ENCODE data around the gene RBL1. TPM values are rescaled to one million over a fixed set of nuclear protein-coding genes. Genes with fewer than 3 reads are reported as not detected.
"Not testable (repeated sequence)": the region's sequence is repeated elsewhere in the genome, so short reads cannot be mapped to it uniquely, and the experiment has no call there.

The RBL1 gene
- total RNA-seq, 4 donors from 2014 or later: 8.0 to 30.6 (median 12.3) TPM

DNA sequence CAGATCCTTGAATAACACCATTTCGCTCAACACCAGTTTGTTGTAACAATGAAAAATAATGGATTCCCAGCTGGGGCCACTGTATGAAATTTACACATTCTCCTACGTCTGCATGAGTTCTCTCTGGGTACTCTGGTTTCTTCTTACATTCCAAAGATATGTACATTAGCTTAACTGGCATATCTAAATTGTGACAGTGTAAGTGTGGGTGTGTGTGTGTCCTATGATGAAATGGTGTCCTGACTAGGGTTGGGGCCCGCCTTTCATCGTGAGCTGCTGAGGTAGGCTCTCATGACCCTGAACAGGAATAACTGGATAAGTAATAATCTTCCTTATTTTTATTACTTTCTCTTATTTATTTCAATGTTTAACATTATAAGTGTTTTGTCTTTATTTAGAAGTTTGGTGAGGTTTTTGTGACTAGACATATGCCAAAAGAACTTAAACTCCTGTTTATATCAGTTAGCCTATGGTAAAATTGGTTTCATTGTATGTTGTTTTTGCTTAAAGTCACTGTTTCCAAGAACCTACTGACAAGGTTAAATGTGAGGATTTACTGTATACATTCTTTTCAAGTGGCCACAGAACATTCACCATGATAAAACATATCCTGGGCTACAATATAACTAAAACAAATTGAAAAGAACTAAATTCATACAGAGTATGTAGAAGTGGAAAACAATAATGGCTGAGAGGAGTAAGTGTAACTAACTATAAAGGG lies 42.4 kb downstream of the RBL1 start:
- H3K4me3 ChIP-seq: no peak overlapping the region
- no peaks in the 10 kb centered on the region for H3K27me3 ChIP-seq
- DNase-seq (ENCODE audit: low spot score in 2 of 2): no peak
- no peak overlapping the region for H3K27ac ChIP-seq
- WGBS, 2 donors: 94 to 95% methylated on average over 4 of the region's 4 CpGs
- H3K36me3 ChIP-seq: peaks cover 2 to 79% (median 17%) of the 10 kb centered on the region in 3 donors
- no peaks in the 10 kb centered on the region for H3K4me1 ChIP-seq
- TF ChIP-seq, protein P1, sequence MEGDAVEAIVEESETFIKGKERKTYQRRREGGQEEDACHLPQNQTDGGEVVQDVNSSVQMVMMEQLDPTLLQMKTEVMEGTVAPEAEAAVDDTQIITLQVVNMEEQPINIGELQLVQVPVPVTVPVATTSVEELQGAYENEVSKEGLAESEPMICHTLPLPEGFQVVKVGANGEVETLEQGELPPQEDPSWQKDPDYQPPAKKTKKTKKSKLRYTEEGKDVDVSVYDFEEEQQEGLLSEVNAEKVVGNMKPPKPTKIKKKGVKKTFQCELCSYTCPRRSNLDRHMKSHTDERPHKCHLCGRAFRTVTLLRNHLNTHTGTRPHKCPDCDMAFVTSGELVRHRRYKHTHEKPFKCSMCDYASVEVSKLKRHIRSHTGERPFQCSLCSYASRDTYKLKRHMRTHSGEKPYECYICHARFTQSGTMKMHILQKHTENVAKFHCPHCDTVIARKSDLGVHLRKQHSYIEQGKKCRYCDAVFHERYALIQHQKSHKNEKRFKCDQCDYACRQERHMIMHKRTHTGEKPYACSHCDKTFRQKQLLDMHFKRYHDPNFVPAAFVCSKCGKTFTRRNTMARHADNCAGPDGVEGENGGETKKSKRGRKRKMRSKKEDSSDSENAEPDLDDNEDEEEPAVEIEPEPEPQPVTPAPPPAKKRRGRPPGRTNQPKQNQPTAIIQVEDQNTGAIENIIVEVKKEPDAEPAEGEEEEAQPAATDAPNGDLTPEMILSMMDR (IDR thresholded peaks at IDR 0.05): no peak
- TF ChIP-seq EP300 (IDR thresholded peaks at IDR 0.05) (no peak), POLR2A (IDR thresholded peaks at IDR 0.05) (no peak)
- no peaks in the 10 kb centered on the region for H3K9me3 ChIP-seq

DNA sequence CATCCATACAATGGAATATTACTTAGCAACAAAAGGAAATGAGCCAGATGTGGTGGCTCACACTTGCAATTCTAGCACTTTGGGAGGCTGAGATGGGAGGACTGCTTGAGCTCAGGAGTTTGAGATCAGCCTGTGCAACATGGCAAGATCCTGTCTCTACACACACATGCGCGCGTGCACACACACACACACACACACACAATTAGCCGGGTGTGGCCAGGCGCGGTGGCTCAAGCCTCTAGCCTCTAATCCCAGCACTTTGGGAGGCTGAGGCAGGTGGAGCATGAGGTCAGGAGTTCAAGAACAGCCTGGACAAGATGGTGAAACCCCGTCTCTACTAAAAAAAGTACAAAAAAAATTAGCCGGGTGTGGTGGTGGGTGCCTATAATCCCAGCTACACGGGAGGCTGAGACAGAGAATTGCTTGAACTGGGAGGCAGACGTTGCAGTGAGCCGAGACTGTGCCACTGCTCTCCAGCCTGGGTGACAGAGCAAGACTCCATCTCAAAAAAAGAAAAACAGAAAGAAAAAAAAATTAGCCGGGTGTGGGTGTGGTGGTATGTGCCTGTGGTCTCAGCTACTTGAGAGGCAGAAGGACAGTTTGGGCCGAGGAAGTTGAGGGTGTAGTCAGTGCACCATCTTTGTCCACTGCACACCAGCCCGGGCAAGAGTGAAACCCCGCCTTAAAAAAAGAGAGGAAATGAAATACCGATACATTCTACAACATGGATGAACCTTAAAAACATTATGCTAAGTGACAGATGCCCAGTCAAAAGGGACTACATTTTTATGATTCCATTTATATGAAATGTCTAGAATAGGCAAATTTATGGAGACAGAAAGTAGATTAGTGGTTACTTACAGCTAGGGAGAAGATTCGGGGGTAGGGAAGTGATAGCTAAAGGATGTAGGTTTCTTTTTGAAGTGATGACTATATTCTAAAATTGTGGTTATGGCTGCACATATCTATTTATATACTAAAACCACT lies 52.5 kb downstream of the RBL1 start:
- TF ChIP-seq POLR2A (IDR thresholded peaks at IDR 0.05): no peak
- TF ChIP-seq, protein P1 (IDR thresholded peaks at IDR 0.05): no peak
- Histone ChIP-seq H3K36me3 (peaks cover 0 to 82% (median 2%) of the 10 kb centered on the region in 3 donors), H3K4me3 (peak overlapping the region in 1 of 4 donors; percentile 8), H3K27me3 (no peaks in the 10 kb centered on the region), H3K9me3 (no peaks in the 10 kb centered on the region), H3K4me1 (no peaks in the 10 kb centered on the region), H3K27ac (peak overlapping the region in 1 of 4 donors; percentile 30)
- no peak for DNase-seq (ENCODE audit: low spot score in 2 of 2)
- 92 to 94% methylated on average over 17 of the region's 17 CpGs for WGBS, 2 donors

DNA sequence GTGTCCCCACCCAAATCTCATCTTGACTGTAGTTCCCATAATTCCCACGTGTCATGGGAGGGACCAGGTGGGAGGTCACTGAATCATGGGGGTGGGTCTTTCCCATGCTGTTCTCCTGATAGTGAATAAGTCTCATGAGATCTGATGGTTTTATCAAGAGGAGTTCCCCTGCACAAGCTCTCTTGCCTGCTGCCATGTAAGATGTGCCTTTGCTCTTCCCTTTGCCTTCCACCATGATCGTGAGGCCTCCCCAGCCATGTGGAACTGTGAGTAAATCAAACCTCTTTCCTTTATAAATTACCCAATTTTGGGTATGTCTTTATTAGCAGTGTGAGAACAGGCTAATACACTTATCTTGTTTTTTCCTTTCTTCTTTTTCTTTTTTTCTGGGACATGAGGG lies 56.4 kb downstream of the RBL1 start:
- H3K9me3 ChIP-seq; H3K4me1 ChIP-seq; DNase-seq (ENCODE audit: low spot score in 2 of 2); H3K27ac ChIP-seq; H3K27me3 ChIP-seq; H3K4me3 ChIP-seq: not testable (repeated sequence)
- WGBS, 2 donors: 92 to 100% methylated on average over 2 of the region's 2 CpGs
- peaks cover 0 to 72% (median 2%) of the 10 kb centered on the region in 3 donors for H3K36me3 ChIP-seq

DNA sequence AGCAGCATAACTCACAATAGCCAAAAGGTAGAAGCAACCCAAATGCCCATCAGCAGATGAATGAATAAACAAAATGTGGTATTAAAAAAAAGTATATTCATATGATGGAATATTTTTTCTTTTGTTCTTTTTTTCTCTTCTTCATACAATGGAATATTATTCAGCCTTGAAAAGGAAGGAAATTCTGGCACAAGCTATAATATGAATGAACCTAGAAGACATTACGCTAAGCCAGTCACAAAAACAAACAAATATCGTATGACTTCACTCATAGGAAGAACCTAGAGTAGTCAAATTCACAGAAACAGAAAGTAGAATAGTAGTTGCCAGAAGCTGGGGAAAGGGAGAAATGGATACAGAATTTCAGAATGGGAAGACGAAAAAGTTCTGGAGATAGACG lies 63.7 kb downstream of the RBL1 start:
- DNase-seq (ENCODE audit: low spot score in 2 of 2): no peak
- Histone ChIP-seq H3K4me3 (no peak overlapping the region), H3K36me3 (peaks cover 0 to 83% (median 3%) of the 10 kb centered on the region in 3 donors), H3K4me1 (no peaks in the 10 kb centered on the region), H3K9me3 (peaks cover 0 to 6% (median 0%) of the 10 kb centered on the region in 4 donors), H3K27me3 (no peaks in the 10 kb centered on the region), H3K27ac (no peak overlapping the region)
- TF ChIP-seq POLR2A (IDR thresholded peaks at IDR 0.05): no peak
- TF ChIP-seq, protein P1 (IDR thresholded peaks at IDR 0.05): no peak
- no peak for TF ChIP-seq EP300 (IDR thresholded peaks at IDR 0.05)
- WGBS, 2 donors: 90 to 93% methylated on average over 4 of the region's 4 CpGs

DNA sequence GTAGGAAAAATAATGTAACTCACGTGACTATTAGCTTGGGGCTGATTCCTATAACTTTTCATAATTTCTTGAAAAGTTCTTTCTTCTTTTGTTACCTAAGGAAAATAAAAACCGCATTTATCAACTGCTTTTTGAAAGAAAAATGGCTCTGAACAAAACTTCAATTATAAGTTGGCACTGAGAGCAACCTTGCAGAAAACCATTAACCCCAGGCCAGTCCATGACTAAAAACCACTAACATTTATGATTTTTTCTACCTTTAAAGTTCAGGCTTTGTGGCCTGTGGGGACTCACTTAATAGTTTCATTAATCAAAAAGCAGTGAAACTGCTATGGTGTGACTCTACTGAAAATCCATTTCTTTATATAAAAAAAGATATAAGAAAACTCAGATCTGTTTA lies 75.2 kb downstream of the RBL1 start:
- no peak overlapping the region for H3K4me3 ChIP-seq
- peaks cover 0 to 52% (median 0%) of the 10 kb centered on the region in 3 donors for H3K36me3 ChIP-seq
- H3K9me3 ChIP-seq: no peaks in the 10 kb centered on the region
- 51 to 61% methylated on average over 2 of the region's 2 CpGs for WGBS, 2 donors
- H3K27ac ChIP-seq: no peak overlapping the region
- TF ChIP-seq EP300 (IDR thresholded peaks at IDR 0.05) (no peak), POLR2A (IDR thresholded peaks at IDR 0.05) (no peak)
- TF ChIP-seq, protein P1 (IDR thresholded peaks at IDR 0.05): no peak
- no peak for DNase-seq (ENCODE audit: low spot score in 2 of 2)
- H3K4me1 ChIP-seq: no peaks in the 10 kb centered on the region
- H3K27me3 ChIP-seq: no peaks in the 10 kb centered on the region

DNA sequence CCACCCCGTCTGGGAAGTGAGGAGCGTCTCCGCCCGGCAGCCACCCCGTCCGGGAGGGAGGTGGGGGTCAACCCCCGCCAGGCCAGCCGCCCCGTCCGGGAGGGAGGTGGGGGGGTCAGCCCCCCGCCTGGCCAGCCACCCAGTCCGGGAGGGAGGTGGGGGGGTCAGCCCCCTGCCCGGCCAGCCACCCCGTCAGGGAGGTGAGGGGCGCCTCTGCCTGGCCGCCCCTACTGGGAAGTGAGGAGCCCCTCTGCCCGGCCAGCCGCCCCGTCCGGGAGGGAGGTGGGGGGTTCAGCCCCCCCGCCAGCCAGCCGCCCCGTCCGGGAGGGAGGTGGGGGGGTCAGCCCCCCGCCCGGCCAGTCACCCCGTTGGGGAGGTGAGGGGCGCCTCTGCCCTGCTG lies 83.2 kb downstream of the RBL1 start:
- not testable (repeated sequence) for H3K4me3 ChIP-seq; H3K27ac ChIP-seq; DNase-seq (ENCODE audit: low spot score in 2 of 2); H3K9me3 ChIP-seq; H3K27me3 ChIP-seq
- 91 to 98% methylated on average over 6 to 8 of the region's 28 CpGs for WGBS, 2 donors
- Histone ChIP-seq H3K36me3 (peaks cover 0 to 49% (median 0%) of the 10 kb centered on the region in 3 donors), H3K4me1 (peaks cover 0 to 13% (median 0%) of the 10 kb centered on the region in 4 donors)

DNA sequence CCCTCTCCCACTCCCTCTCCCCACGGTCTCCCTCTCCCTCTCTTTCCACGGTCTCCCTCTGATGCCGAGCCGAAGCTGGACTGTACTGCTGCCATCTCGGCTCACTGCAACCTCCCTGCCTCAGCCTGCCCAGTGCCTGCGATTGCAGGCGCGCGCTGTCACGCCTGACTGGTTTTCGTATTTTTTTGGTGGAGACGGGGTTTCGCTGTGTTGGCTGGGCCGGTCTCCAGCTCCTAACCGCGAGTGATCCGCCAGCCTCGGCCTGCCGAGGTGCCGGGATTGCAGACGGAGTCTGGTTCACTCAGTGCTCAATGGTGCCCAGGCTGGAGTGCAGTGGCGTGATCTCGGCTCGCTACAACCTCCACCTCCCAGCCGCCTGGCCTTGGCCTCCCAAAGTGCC lies 83.9 kb downstream of the RBL1 start:
- H3K27me3 ChIP-seq; DNase-seq (ENCODE audit: low spot score in 2 of 2); H3K27ac ChIP-seq; H3K4me3 ChIP-seq; H3K9me3 ChIP-seq: not testable (repeated sequence)
- H3K4me1 ChIP-seq: peaks cover 0 to 16% (median 0%) of the 10 kb centered on the region in 4 donors
- WGBS, 2 donors: 97% methylated on average over 16 to 25 of the region's 25 CpGs
- peaks cover 0 to 45% (median 0%) of the 10 kb centered on the region in 3 donors for H3K36me3 ChIP-seq
